Naive thymus-derived CD8-positive, alpha-beta T cell (primary cell): ENCODE data around the gene DGKI. TPM values are rescaled to one million over a fixed set of nuclear protein-coding genes. Genes with fewer than 3 reads are reported as not detected.

Experiments
- ATAC-seq, 2 donors: fragments of 150-1000 bp; cut with Tn5 transposase in 1 of 2; sonication (Bioruptor Pico), chemical (Tn5 transposase) in 1 of 2; 1 replicate in 1 of 2; 2 replicates in 1 of 2; pipeline ENCODE4 v1.10.0; 2021; ENCODE audit warnings: mild to moderate bottlenecking in 2 of 2, moderate library complexity in 2 of 2
- POLR2A ChIA-PET: fragments of 350-600 bp; sonication (Branson Sonifier 250); formaldehyde crosslinking; loops from one replicate; lab custom pipeline; 2021; ENCODE audit warnings: antibody characterized with exemption; lab: Charles Lee
- DNase-seq, 10 donors: peaks; one replicate each; pipeline versions ENCODE4 v3.0.0 to v3.0.0-alpha.2; 2020 to 2022
- H3K27ac Mint-ChIP-seq, 10 donors: one replicate each; pipeline ENCODE4 v1.8.0; 2020 to 2022; ENCODE audit warnings: mild to moderate bottlenecking in 10 of 10, mixed read lengths in 10 of 10, moderate library complexity in 4 of 10, inconsistent platforms in 1 of 10
- H3K27me3 Mint-ChIP-seq, 5 donors: one replicate each; pipeline ENCODE4 v1.8.0; 2021 to 2022; ENCODE audit warnings: mixed read lengths in 5 of 5
- H3K36me3 Mint-ChIP-seq, 3 donors: one replicate each; pipeline ENCODE4 v1.8.0; 2020 to 2022; ENCODE audit warnings: mixed read lengths in 3 of 3, mild to moderate bottlenecking in 2 of 3, inconsistent platforms in 1 of 3
- H3K4me1 Mint-ChIP-seq, 4 donors: one replicate each; pipeline ENCODE4 v1.8.0; 2021 to 2022; ENCODE audit warnings: mixed read lengths in 4 of 4
- H3K4me3 Mint-ChIP-seq, 10 donors: one replicate each; pipeline ENCODE4 v1.8.0; 2020 to 2022; ENCODE audit warnings: mild to moderate bottlenecking in 10 of 10, mixed read lengths in 10 of 10, moderate library complexity in 6 of 10, inconsistent platforms in 1 of 10
- H3K9me3 Mint-ChIP-seq, 9 donors: one replicate each; pipeline ENCODE4 v1.8.0; 2020 to 2022; ENCODE audit warnings: mixed read lengths in 9 of 9, mild to moderate bottlenecking in 3 of 9, inconsistent platforms in 1 of 9, moderate library complexity in 1 of 9
- polyA plus RNA-seq, 3 donors: library from polyadenylated mRNA; unstranded; fragments of 300-500 nt; fragmentation: Illumina TruSeq; gene quantifications; one replicate each; pipeline ENCODE4 v1.2.3, GENCODE V29; 2021
- total RNA-seq, 8 experiments: library from RNA in 2 of 8; stranded (reverse) in 2 of 8; gene quantifications; one replicate each; pipeline ENCODE4 v1.2.3 and lab custom pipeline; 2021 to 2026

The DGKI gene
- total and polyA plus RNA-seq, 5 experiments from 2014 or later, result 0.01 TPM; not detected in 4

DNA sequence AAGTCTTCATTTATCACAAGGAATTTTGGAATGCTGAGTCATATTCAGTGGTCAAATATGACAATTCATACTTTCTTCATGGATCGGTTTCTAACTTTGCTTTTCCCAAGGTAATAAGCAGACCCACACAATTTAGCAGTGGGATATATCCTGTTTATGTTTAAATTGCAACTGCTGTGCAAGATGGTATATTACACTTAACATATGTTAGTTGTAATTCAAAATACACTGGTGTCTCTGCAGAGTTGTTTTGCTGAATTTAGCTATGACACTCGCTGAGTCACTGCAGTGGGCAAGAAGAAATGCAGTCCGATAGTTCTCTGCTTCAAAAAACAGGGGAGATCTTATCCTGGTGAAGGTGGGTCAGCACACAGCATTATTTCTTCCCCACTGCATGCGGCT is 308.4 kb downstream of the DGKI start:
- Mint-ChIP-seq H3K27ac (no peak overlapping the region), H3K9me3 (peaks cover 0 to 9% (median 0%) of the 10 kb centered on the region in 9 donors), H3K36me3 (no peaks in the 10 kb centered on the region), H3K4me1 (no peaks in the 10 kb centered on the region), H3K4me3 (no peak overlapping the region), H3K27me3 (peaks cover 0 to 14% (median 5%) of the 10 kb centered on the region in 5 donors)
- no peak for ATAC-seq
- POLR2A ChIA-PET, result no interaction called here
- DNase-seq, result no peak

DNA sequence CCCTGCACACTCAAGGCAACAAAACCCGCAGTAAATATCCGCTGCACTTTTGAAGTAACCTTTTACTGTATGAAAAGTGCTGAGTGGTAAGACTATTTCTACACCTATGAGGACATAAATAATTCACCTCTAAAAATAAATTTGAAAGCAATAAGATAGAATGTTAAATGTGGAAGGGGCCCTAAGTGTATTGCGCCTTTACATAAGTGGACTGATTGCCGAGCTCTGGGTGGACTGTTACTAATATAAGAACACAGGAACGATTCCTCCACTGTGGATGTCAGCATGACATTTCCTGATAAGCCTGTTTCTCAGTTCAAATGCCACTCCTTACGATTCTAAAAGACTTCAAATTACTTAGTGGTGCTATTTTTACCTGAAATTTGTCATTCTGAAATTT is 311.2 kb downstream of the DGKI start:
- peaks cover 0 to 9% (median 0%) of the 10 kb centered on the region in 9 donors for H3K9me3 Mint-ChIP-seq
- no peaks in the 10 kb centered on the region for H3K4me1 Mint-ChIP-seq
- ATAC-seq (no peak), DNase-seq (no peak)
- no peak overlapping the region for H3K27ac Mint-ChIP-seq
- no peaks in the 10 kb centered on the region for H3K36me3 Mint-ChIP-seq
- peaks cover 0 to 14% (median 5%) of the 10 kb centered on the region in 5 donors for H3K27me3 Mint-ChIP-seq
- POLR2A ChIA-PET, result no interaction called here
- H3K4me3 Mint-ChIP-seq, result no peak overlapping the region

DNA sequence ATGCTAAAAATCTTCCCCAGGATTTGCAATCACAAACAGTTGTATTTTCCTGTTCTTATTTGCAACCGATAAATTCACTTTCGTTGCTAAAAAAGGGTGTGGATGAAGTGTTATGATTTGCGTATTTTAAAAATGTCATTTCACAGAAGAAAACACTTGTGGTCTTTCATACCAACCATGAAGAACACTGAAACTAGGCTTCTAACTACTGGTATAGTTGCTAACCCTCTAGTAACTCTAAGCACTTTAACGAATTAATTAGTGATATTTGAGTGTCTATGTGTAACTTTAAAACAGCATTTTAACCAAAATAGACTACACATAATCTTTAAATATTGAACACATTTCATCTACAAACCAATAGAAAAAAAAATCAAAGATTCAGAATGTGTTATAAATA is 315.1 kb downstream of the DGKI start:
- Mint-ChIP-seq H3K36me3 (no peaks in the 10 kb centered on the region), H3K27me3 (peaks cover 0 to 12% (median 2%) of the 10 kb centered on the region in 5 donors), H3K9me3 (peaks cover 0 to 3% (median 0%) of the 10 kb centered on the region in 9 donors), H3K27ac (no peak overlapping the region), H3K4me1 (no peaks in the 10 kb centered on the region), H3K4me3 (no peak overlapping the region)
- ATAC-seq, result no peak
- POLR2A ChIA-PET, result no interaction called here
- DNase-seq, result no peak

DNA sequence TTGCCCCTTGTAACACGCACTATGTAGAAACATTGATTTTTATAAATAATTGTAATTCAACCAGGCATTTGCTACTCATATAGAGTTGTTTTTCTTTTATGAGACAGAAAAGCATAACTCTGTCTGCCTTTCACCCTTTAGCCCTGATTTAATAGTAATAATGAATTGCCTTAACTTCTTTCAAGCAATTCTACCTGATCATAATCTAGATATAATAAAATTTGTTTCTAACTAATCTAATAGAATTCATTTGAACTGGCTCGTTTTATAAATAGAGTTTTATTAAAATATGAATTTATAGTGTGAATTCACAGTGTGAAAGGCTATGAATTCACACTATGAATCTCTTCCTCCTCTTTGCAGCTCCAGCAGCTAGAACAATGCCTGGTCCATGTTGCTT is 319.1 kb downstream of the DGKI start:
- no peaks in the 10 kb centered on the region for H3K4me1 Mint-ChIP-seq
- H3K9me3 Mint-ChIP-seq, result peaks cover 0 to 6% (median 0%) of the 10 kb centered on the region in 9 donors
- POLR2A ChIA-PET, result no interaction called here
- ATAC-seq (no peak), DNase-seq (no peak)
- H3K27me3 Mint-ChIP-seq, result peaks cover 0 to 4% (median 0%) of the 10 kb centered on the region in 5 donors
- H3K27ac Mint-ChIP-seq, result no peak overlapping the region
- no peak overlapping the region for H3K4me3 Mint-ChIP-seq
- no peaks in the 10 kb centered on the region for H3K36me3 Mint-ChIP-seq

DNA sequence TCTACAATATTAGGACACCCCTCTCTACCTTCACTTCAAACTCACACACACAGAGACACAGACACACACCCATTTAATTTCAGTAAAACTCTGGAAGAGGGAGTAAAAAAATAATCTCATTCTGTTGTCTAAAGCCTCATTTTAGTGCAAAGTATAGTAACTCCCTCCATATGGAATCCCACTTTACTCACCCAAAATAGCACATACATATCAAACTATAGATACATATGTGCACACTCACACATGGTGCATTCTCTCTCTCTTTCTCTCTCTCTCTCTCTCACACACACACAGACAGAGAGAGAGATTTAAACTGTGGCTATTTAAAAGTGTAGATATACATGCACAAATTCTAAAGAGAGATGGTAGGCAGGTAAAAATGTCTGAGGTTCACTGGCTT is 323.6 kb downstream of the DGKI start:
- DNase-seq, result no peak
- Mint-ChIP-seq H3K9me3 (peaks cover 0 to 8% (median 0%) of the 10 kb centered on the region in 9 donors), H3K27me3 (peaks cover 0 to 3% (median 0%) of the 10 kb centered on the region in 5 donors), H3K36me3 (no peaks in the 10 kb centered on the region), H3K4me3 (no peak overlapping the region), H3K4me1 (no peaks in the 10 kb centered on the region), H3K27ac (no peak overlapping the region)
- POLR2A ChIA-PET, result no interaction called here
- ATAC-seq, result no peak

DNA sequence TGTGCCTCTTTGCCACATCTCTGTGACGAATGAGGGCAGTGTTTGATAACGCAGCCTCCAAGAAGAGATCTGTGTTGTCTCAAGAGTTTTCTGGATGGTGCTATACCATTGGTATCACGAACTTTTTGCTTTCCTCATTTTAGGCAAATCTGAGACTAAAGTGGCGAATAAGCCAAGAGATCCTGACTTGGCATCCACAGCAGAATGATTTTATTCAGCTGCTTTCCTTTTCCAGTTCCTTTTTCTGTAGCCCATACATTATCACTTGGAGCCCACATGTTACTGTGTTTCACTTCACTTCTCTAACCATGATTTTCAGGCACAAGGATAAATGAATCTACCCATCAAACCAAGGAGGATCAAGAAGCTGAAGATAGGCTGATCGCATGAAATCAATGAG is 325.3 kb downstream of the DGKI start:
- Mint-ChIP-seq H3K27ac (no peak overlapping the region), H3K36me3 (no peaks in the 10 kb centered on the region), H3K9me3 (peaks cover 0 to 12% (median 0%) of the 10 kb centered on the region in 9 donors), H3K4me3 (no peak overlapping the region), H3K27me3 (peaks cover 0 to 3% (median 0%) of the 10 kb centered on the region in 5 donors), H3K4me1 (no peaks in the 10 kb centered on the region)
- ATAC-seq, result no peak
- no peak for DNase-seq
- POLR2A ChIA-PET, result no interaction called here

DNA sequence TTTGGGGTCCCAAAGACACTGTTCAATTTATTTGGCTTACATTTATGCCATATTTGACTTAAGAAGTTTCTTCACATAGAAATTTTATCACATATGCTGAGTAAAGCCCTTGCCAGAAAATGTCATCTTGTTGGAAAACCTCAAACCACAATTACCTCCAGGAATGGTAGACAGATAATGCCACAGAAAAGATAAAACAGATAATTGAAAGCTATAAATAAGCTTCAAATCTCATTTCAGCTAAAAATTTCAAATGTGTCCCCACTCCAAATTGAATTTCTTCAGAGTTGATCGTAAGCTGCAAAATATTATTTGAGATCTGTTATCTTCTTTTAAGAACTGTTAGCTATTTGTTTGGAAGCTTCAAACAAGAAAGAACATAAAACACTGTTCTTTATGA is 326.8 kb downstream of the DGKI start:
- no peak for ATAC-seq
- POLR2A ChIA-PET, result no interaction called here
- H3K4me3 Mint-ChIP-seq, result no peak overlapping the region
- peaks cover 0 to 2% (median 2%) of the 10 kb centered on the region in 5 donors for H3K27me3 Mint-ChIP-seq
- no peak overlapping the region for H3K27ac Mint-ChIP-seq
- peaks cover 0 to 13% (median 0%) of the 10 kb centered on the region in 9 donors for H3K9me3 Mint-ChIP-seq
- H3K4me1 Mint-ChIP-seq, result no peaks in the 10 kb centered on the region
- DNase-seq, result no peak
- H3K36me3 Mint-ChIP-seq, result no peaks in the 10 kb centered on the region

DNA sequence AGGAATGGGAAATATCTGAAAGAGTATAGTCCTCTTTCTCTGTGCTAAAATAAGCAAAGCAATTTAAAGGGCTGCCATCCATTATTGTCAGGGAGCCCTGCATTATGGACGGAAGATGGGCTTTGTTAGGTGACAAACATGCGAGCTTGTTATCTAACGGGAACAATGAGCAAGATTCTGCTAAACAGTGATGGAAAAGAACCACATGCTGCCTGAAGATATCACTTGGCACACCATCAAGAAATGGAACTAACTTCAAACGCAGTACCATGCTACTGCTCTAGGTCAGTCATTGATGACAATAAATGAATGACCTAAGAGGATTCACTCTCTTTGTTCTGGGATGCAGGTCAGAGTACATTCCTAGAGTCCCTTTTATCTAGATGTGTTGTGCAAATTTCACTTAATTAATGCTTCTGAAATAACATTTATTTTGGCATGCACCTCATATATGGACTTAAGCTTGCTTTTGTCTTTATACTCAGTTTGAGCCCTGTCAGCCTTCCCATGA is 327.5 kb downstream of the DGKI start:
- Mint-ChIP-seq H3K27me3 (peaks cover 0 to 9% (median 2%) of the 10 kb centered on the region in 5 donors), H3K36me3 (no peaks in the 10 kb centered on the region), H3K27ac (no peak overlapping the region), H3K4me1 (no peaks in the 10 kb centered on the region), H3K4me3 (no peak overlapping the region), H3K9me3 (peaks cover 0 to 20% (median 0%) of the 10 kb centered on the region in 9 donors)
- POLR2A ChIA-PET, result no interaction called here
- ATAC-seq (no peak), DNase-seq (no peak)

DNA sequence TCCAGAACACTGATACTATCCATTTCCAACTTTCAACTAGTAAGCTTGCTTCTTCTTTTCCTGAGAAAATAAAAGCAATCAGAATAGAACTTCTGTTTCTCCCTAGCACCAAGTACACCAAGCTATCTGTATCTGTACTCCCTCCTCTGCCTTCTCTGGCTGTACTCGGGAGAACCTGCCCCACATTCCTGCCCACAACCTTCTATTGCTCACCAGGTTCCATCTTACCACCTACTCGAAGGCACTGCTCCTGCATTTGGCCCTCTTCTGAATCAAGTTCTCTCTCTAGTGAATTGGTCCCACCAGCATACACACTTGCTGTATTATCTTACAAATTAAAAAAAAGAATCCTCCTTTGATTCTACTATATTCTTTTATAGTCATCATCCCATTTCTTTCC is 333.7 kb downstream of the DGKI start:
- DNase-seq, result no peak
- Mint-ChIP-seq H3K36me3 (no peaks in the 10 kb centered on the region), H3K4me1 (no peaks in the 10 kb centered on the region), H3K4me3 (no peak overlapping the region), H3K27me3 (peaks cover 0 to 23% (median 0%) of the 10 kb centered on the region in 5 donors), H3K27ac (no peak overlapping the region), H3K9me3 (peaks cover 0 to 27% (median 0%) of the 10 kb centered on the region in 9 donors)
- POLR2A ChIA-PET, result no interaction called here
- ATAC-seq, result no peak

DNA sequence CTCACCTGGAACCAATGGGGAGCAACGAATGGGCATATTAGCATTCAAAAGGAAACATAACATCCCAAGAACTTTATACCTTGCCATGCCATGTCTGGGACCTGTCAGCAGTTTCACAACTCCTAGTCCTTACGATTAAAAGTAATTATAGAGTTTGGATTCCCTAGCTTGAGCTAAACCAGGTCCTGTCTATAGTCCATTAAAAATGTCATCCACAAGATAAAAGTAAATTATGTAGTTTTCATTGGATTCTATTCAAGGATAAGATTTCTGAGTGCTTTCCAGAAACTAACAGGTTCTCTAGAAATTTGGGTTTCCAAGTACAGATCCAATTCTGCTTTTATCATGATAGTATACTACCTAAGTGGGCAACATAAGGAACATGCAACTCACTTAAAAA is 339.7 kb downstream of the DGKI start:
- ATAC-seq (no peak), DNase-seq (no peak)
- Mint-ChIP-seq H3K36me3 (no peaks in the 10 kb centered on the region), H3K27me3 (peaks cover 0 to 20% (median 2%) of the 10 kb centered on the region in 5 donors), H3K4me3 (no peak overlapping the region), H3K9me3 (peaks cover 0 to 15% (median 1%) of the 10 kb centered on the region in 9 donors), H3K4me1 (no peaks in the 10 kb centered on the region), H3K27ac (no peak overlapping the region)
- POLR2A ChIA-PET, result no interaction called here

DNA sequence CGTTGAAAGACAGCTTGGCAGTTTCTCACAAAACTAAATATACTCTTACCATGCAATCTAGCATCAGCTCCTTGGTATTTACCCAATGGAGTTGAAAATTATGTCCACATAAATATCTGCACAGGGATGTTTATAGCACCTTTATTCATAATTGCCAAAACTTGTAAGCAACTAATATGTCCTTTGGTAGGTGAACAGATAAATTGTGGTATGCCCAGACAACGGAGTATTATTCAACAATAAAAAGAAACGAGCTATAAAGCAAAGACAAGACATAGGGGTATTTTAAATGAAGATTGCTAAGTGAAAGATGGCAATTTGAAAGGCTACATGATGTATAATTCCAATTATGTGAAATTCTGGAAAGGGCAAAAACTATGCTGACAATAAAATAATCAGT is 340.7 kb downstream of the DGKI start:
- no peak overlapping the region for H3K4me3 Mint-ChIP-seq
- H3K36me3 Mint-ChIP-seq, result no peaks in the 10 kb centered on the region
- ATAC-seq (no peak), DNase-seq (no peak)
- H3K4me1 Mint-ChIP-seq, result no peaks in the 10 kb centered on the region
- no peak overlapping the region for H3K27ac Mint-ChIP-seq
- H3K9me3 Mint-ChIP-seq, result peaks cover 0 to 15% (median 1%) of the 10 kb centered on the region in 9 donors
- POLR2A ChIA-PET, result no interaction called here
- peaks cover 0 to 22% (median 4%) of the 10 kb centered on the region in 5 donors for H3K27me3 Mint-ChIP-seq

DNA sequence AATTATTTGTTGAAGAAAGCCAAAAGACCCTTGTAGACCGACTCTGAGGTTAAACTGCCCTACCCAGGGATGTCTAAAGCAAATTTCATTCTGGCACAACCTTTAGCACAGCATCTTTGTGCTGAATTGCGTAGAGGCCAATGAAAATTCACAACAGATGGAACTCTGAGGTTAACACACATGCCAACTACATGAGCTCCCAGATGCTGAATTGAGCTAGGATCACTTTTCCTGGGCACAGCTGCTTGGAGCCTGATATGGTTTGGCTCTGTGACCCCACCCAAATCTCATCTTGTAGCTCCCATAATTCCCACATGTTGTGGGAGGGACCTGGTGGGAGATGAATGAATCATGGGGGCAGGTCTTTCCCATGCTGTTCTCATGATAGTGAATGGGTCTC is 345.2 kb downstream of the DGKI start:
- Mint-ChIP-seq H3K9me3 (peaks cover 0 to 13% (median 0%) of the 10 kb centered on the region in 9 donors), H3K36me3 (no peaks in the 10 kb centered on the region), H3K27ac (no peak overlapping the region), H3K4me3 (no peak overlapping the region), H3K4me1 (no peaks in the 10 kb centered on the region), H3K27me3 (peaks cover 0 to 6% (median 4%) of the 10 kb centered on the region in 5 donors)
- ATAC-seq (no peak), DNase-seq (no peak)
- POLR2A ChIA-PET, result no interaction called here

DNA sequence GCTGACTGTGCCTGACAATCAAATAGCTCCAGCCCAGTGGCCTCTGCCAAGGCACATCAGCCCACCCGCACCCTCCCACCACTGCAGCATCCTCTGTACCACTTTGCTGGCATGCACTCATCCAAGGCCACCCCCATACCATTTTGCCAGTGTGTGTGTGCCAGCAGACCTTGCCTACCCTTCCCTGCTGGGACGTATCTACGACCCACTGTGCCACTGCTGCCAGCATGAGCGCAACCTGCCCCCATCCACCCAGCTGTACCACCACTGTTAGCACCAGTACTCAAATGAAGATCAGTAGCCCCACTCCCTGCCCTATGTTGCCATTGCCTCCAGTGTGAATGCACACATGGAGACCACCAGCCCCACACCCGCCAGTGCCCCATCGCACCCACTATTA is 353.9 kb downstream of the DGKI start:
- peaks cover 0 to 41% (median 18%) of the 10 kb centered on the region in 9 donors for H3K9me3 Mint-ChIP-seq
- H3K4me3 Mint-ChIP-seq, result no peak overlapping the region
- POLR2A ChIA-PET, result no interaction called here

DNA sequence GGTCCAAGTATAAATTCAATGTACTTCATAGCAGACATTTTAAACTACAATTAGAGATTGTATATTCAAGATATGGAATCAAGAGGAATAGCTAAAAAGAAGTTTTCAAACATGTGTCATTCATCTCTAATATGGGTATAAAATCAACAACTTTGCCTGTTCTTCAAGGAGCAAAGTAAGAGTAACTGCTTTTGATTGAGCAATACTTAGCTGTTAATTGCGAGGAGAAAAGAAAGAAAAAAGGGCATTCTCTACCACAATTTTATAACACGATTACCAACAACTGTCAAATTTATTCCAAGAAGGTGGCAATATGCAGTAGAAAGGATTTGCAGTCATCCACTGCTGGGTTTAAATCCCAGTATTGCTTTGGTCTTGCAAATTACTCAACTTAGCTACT is 356.9 kb downstream of the DGKI start:
- ATAC-seq (no peak), DNase-seq (no peak)
- POLR2A ChIA-PET, result no interaction called here
- H3K4me3 Mint-ChIP-seq, result no peak overlapping the region
- H3K9me3 Mint-ChIP-seq, result peaks cover 0 to 24% (median 14%) of the 10 kb centered on the region in 9 donors
- H3K27ac Mint-ChIP-seq, result no peak overlapping the region
- H3K36me3 Mint-ChIP-seq, result peaks cover 0 to 3% (median 0%) of the 10 kb centered on the region in 3 donors
- H3K27me3 Mint-ChIP-seq, result peaks cover 0 to 31% (median 4%) of the 10 kb centered on the region in 5 donors
- no peaks in the 10 kb centered on the region for H3K4me1 Mint-ChIP-seq

More for the DNA sequence above, 353.9 kb downstream of the DGKI start:
- Mint-ChIP-seq H3K27ac (no peak overlapping the region), H3K27me3 (peaks cover 0 to 31% (median 5%) of the 10 kb centered on the region in 5 donors), H3K4me1 (no peaks in the 10 kb centered on the region), H3K36me3 (peaks cover 0 to 4% (median 0%) of the 10 kb centered on the region in 3 donors)
- DNase-seq (peak in 1 of 10 donors; percentile 58), ATAC-seq (no peak)
